Uterus (tissue), 2 donors: ENCODE results near the gene TAF11L3.
"Not testable (repeated sequence)": the region's sequence is repeated elsewhere in the genome, so short reads cannot be mapped to it uniquely, and the experiment has no call there.

Experiments
- POLR2A ChIP-seq, 2 donors: fragments of 450-650 bp; IDR thresholded peaks; one replicate each; pipeline ENCODE4 v1.6.1; 2016; ENCODE audit warnings: antibody characterized with exemption in 2 of 2, mild to moderate bottlenecking in 1 of 2, moderate library complexity in 1 of 2
- TF ChIP-seq, protein P1 (sequence below), 4 experiments: fragments of 200-600 bp in 2 of 4; fragments of 450-650 bp in 2 of 4; sonication (generic) in 2 of 4; IDR thresholded peaks; one replicate each; pipeline ENCODE4 v1.5.1; 2016 to 2019; ENCODE audit warnings: antibody characterized with exemption in 4 of 4, mild to moderate bottlenecking in 2 of 4, moderate library complexity in 1 of 4

DNA sequence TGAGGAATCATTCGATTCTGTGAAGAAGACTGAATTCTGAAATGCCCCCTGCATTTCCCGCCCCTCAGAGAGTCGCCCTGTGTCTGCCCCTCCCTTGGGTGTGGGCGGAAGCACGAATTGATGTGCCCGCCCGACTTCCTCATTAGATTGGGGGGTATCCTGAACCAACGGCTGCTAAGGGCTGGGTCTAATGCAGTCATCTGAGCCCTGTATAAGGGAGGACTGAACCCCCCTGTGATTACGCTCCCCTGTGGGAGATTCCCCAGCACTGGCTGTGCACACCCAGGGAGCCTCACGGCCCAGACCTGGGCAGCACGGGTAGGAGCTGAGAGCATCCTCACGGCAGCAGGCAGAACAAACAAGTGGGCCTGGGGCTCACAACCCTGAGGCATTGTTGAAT lies 641 bp upstream of the TAF11L3 start:
- TF ChIP-seq, protein P1, sequence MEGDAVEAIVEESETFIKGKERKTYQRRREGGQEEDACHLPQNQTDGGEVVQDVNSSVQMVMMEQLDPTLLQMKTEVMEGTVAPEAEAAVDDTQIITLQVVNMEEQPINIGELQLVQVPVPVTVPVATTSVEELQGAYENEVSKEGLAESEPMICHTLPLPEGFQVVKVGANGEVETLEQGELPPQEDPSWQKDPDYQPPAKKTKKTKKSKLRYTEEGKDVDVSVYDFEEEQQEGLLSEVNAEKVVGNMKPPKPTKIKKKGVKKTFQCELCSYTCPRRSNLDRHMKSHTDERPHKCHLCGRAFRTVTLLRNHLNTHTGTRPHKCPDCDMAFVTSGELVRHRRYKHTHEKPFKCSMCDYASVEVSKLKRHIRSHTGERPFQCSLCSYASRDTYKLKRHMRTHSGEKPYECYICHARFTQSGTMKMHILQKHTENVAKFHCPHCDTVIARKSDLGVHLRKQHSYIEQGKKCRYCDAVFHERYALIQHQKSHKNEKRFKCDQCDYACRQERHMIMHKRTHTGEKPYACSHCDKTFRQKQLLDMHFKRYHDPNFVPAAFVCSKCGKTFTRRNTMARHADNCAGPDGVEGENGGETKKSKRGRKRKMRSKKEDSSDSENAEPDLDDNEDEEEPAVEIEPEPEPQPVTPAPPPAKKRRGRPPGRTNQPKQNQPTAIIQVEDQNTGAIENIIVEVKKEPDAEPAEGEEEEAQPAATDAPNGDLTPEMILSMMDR (IDR thresholded peaks at IDR 0.05) = not testable (repeated sequence)
- TF ChIP-seq POLR2A (IDR thresholded peaks at IDR 0.05) = not testable (repeated sequence)
